ENCODE data around the gene PSMB5. TPM values are rescaled to one million over a fixed set of nuclear protein-coding genes. Genes with fewer than 3 reads are reported as not detected.

Gene PSMB5
- total and polyA plus RNA-seq, 8 donors = 29.6 to 62.9 (median 45.9) TPM

- Histone ChIP-seq H3K4me1 (no peaks in the 10 kb centered on the region), H3K27me3 (no peaks in the 10 kb centered on the region), H3K9me3 (no peaks in the 10 kb centered on the region), H3K36me3 (no peaks in the 10 kb centered on the region), H3K4me3 (no peak overlapping the region), H3K27ac (no peak overlapping the region)
- ATAC-seq = no peak
- no peak for DNase-seq
- no peak for TF ChIP-seq CTCF (IDR thresholded peaks at IDR 0.05)
- no peak for FAIRE-seq
- WGBS, 2 donors = 96% methylated on average over 5 to 9 of the region's 9 CpGs
- intact Hi-C loops (cut with DNase I) = loop anchor here in 1 of 3 donors (5.0 kb wide), 1 partner anchor 52 kb away; no protein-coding TSS in a partner anchor
Observed at GRCh38 chr14:23049011-23049410, 14.3 kb upstream of the PSMB5 start.

- H3K27ac ChIP-seq = no peak overlapping the region
- H3K9me3 ChIP-seq = no peaks in the 10 kb centered on the region
- ATAC-seq = no peak
- H3K27me3 ChIP-seq = no peaks in the 10 kb centered on the region
- TF ChIP-seq CTCF (IDR thresholded peaks at IDR 0.05) = no peak
- H3K4me1 ChIP-seq = no peaks in the 10 kb centered on the region
- 70 to 75% methylated on average over 60 to 85 of the region's 85 CpGs for WGBS, 2 donors
- H3K36me3 ChIP-seq = no peaks in the 10 kb centered on the region
- intact Hi-C loops (cut with DNase I) = loop anchor here in 1 of 3 donors (5.0 kb wide), 1 partner anchor 51 kb away; no protein-coding TSS in a partner anchor
- no peak for FAIRE-seq
- no peak overlapping the region for H3K4me3 ChIP-seq
- no peak for DNase-seq
Observed at GRCh38 chr14:23047751-23048693, 13.3 kb upstream of the PSMB5 start.

GRCh38 chr14:23047034-23047634 is 12.4 kb upstream of the PSMB5 start:
- 74 to 79% methylated on average over 6 of the region's 6 CpGs for WGBS, 2 donors
- no peaks in the 10 kb centered on the region for H3K4me1 ChIP-seq
- FAIRE-seq (no peak), DNase-seq (no peak), ATAC-seq (no peak)
- no peaks in the 10 kb centered on the region for H3K36me3 ChIP-seq
- intact Hi-C loops (cut with DNase I) = loop anchor here in 1 of 3 donors (5.0 kb wide), 1 partner anchor 50 kb away; no protein-coding TSS in a partner anchor
- no peak overlapping the region for H3K4me3 ChIP-seq
- no peak for TF ChIP-seq CTCF (IDR thresholded peaks at IDR 0.05)
- H3K27me3 ChIP-seq = no peaks in the 10 kb centered on the region
- H3K9me3 ChIP-seq = no peaks in the 10 kb centered on the region
- no peak overlapping the region for H3K27ac ChIP-seq

GRCh38 chr14:23045419-23046357 is 11.0 kb upstream of the PSMB5 start:
- H3K27ac ChIP-seq = no peak overlapping the region
- 70 to 72% methylated on average over 13 of the region's 13 CpGs for WGBS, 2 donors
- peak in 3 of 4 donors; percentile 11 to 66 (median 50) for ATAC-seq

More at GRCh38 chr14:23045419-23046357, 11.0 kb upstream of the PSMB5 start:
- H3K4me1 ChIP-seq = no peaks in the 10 kb centered on the region
- H3K27me3 ChIP-seq = no peaks in the 10 kb centered on the region
- intact Hi-C loops (cut with DNase I) = loop anchor here in 1 of 3 donors (5.0 kb wide), 1 partner anchor 48 kb away; no protein-coding TSS in a partner anchor
- no peak overlapping the region for H3K4me3 ChIP-seq
- no peak for FAIRE-seq
- H3K9me3 ChIP-seq = no peaks in the 10 kb centered on the region
- H3K36me3 ChIP-seq = no peaks in the 10 kb centered on the region
- no peak for TF ChIP-seq CTCF (IDR thresholded peaks at IDR 0.05)
- DNase-seq = no peak

Measured in pancreas (tissue), 10 donors.